Right ventricle myocardium superior (tissue), 1 donor: ENCODE measurements around the gene DAPK2. TPM values are rescaled to one million over a fixed set of nuclear protein-coding genes. Genes with fewer than 3 reads are reported as not detected.

Experiments used
- ATAC-seq: fragments of 200-7000 bp; cut with Tn5 transposase; one replicate; pipeline ENCODE4 v1.9.1; 2020; ENCODE audit warnings: mild to moderate bottlenecking; ENCODE audit not compliant: poor library complexity
- DNase-seq: peaks from one replicate; pipeline ENCODE4 v3.0.0-alpha.2; 2020
- intact Hi-C: fragments of 100-400 bp; cut with DNase I; formaldehyde crosslinking; loops from one replicate; pipeline ENCODE4 v1.11.2; 2022
- total RNA-seq: library from RNA; stranded (reverse); fragmentation: NEBNext Ultra II Directional; extraction: Animal tissue kit (Norgen Biotek cat#: 25700); gene quantifications from one replicate; pipeline ENCODE4 v1.2.1, GENCODE V29; 2021
- donor health status: DM: no; HTN: yes; CAD: no; lungs with severe emphysema.

Gene DAPK2
- total RNA-seq, 1 donor from 2014 or later = 48.2 TPM

- ATAC-seq (no peak), DNase-seq (no peak)
- intact Hi-C loops = no loop called here
These were observed 11.8 kb downstream of the DAPK2 start for GRCh38 chr15:64034519-64034918.

- ATAC-seq = peak; percentile 44
- DNase-seq = no peak
- intact Hi-C loops = no loop called here
These were observed 14.0 kb downstream of the DAPK2 start for GRCh38 chr15:64032329-64032728.

GRCh38 chr15:64030123-64030522 is 16.2 kb downstream of the DAPK2 start:
- intact Hi-C loops = no loop called here
- ATAC-seq = no peak
- DNase-seq = no peak

GRCh38 chr15:64029633-64030032 is 16.7 kb downstream of the DAPK2 start:
- no peak for DNase-seq
- intact Hi-C loops = no loop called here
- ATAC-seq = no peak

GRCh38 chr15:64029110-64029509 is 17.2 kb downstream of the DAPK2 start:
- ATAC-seq (no peak), DNase-seq (no peak)
- intact Hi-C loops = no loop called here

- DNase-seq = no peak
- ATAC-seq = no peak
- intact Hi-C loops = no loop called here
These were observed 19.7 kb downstream of the DAPK2 start for GRCh38 chr15:64026591-64026990.

- no peak for DNase-seq
- ATAC-seq = no peak
- intact Hi-C loops = no loop called here
These were observed 21.9 kb downstream of the DAPK2 start for GRCh38 chr15:64024172-64025050.

- DNase-seq = no peak
- ATAC-seq = no peak
- intact Hi-C loops = no loop called here
These were observed 23.1 kb downstream of the DAPK2 start for GRCh38 chr15:64023220-64023619.

GRCh38 chr15:64022571-64022970 is 23.7 kb downstream of the DAPK2 start:
- intact Hi-C loops = no loop called here
- no peak for ATAC-seq
- DNase-seq = no peak

- intact Hi-C loops = no loop called here
- DNase-seq = peak; percentile 70
- peak; percentile 82 for ATAC-seq
These were observed 26.5 kb downstream of the DAPK2 start for GRCh38 chr15:64019764-64020163.

GRCh38 chr15:64017591-64018163 is 28.6 kb downstream of the DAPK2 start:
- DNase-seq (no peak), ATAC-seq (no peak)
- intact Hi-C loops = no loop called here

GRCh38 chr15:64017082-64017588 is 29.1 kb downstream of the DAPK2 start:
- ATAC-seq (no peak), DNase-seq (no peak)
- intact Hi-C loops = no loop called here

- no peak for DNase-seq
- ATAC-seq = no peak
- intact Hi-C loops = no loop called here
These were observed 30.0 kb downstream of the DAPK2 start for GRCh38 chr15:64016257-64016656.

GRCh38 chr15:64014995-64015394 is 31.3 kb downstream of the DAPK2 start:
- ATAC-seq = peak; percentile 79
- peak; percentile 79 for DNase-seq
- intact Hi-C loops = no loop called here

- DNase-seq (no peak), ATAC-seq (no peak)
- intact Hi-C loops = no loop called here
These were observed 32.9 kb downstream of the DAPK2 start for GRCh38 chr15:64013179-64014062.

- intact Hi-C loops = no loop called here
- DNase-seq (no peak), ATAC-seq (no peak)
These were observed 34.5 kb downstream of the DAPK2 start for GRCh38 chr15:64011736-64012135.

GRCh38 chr15:64010719-64011118 is 35.6 kb downstream of the DAPK2 start:
- intact Hi-C loops = no loop called here
- ATAC-seq = peak; percentile 57
- peak; percentile 73 for DNase-seq

GRCh38 chr15:64009798-64010261 is 36.5 kb downstream of the DAPK2 start:
- DNase-seq = no peak
- no peak for ATAC-seq
- intact Hi-C loops = no loop called here

GRCh38 chr15:64009241-64009640 is 37.0 kb downstream of the DAPK2 start:
- DNase-seq = peak; percentile 80
- intact Hi-C loops = no loop called here
- ATAC-seq = peak; percentile 66
